Measurements from ENCODE around the gene KCNH5.

Gene KCNH5

GRCh38 chr14:63045234-63045611 is at the start of gene KCNH5:
TSS of gene KCNH5 (minus strand) at chr14:63045458. CDS start at chr14:63045186, 272 bp downstream.
- DNase-seq (ENCODE audit: low read depth), result peak; percentile 15
- no peak for TF ChIP-seq CTCF (conservative IDR thresholded peaks at IDR 0.05; ENCODE audit: control insufficient read depth, insufficient read depth, low read depth, low read length)
- H3K4me3 ChIP-seq (ENCODE audit: control insufficient read depth, low read depth, low read length), result peak within 1 kb of the TSS; percentile 22

- H3K4me3 ChIP-seq (ENCODE audit: control insufficient read depth, low read depth, low read length), result no peak overlapping the region
- no peak for DNase-seq (ENCODE audit: low read depth)
- no peak for TF ChIP-seq CTCF (conservative IDR thresholded peaks at IDR 0.05; ENCODE audit: control insufficient read depth, insufficient read depth, low read depth, low read length)
These were observed 46.2 kb upstream of the KCNH5 start for GRCh38 chr14:63091394-63091996.

- no peak overlapping the region for H3K4me3 ChIP-seq (ENCODE audit: control insufficient read depth, low read depth, low read length)
- no peak for TF ChIP-seq CTCF (conservative IDR thresholded peaks at IDR 0.05; ENCODE audit: control insufficient read depth, insufficient read depth, low read depth, low read length)
- DNase-seq (ENCODE audit: low read depth), result no peak
These were observed 43.6 kb upstream of the KCNH5 start for GRCh38 chr14:63088865-63089264.

GRCh38 chr14:63078569-63078968 is 33.3 kb upstream of the KCNH5 start:
- DNase-seq (ENCODE audit: low read depth), result no peak
- TF ChIP-seq CTCF (conservative IDR thresholded peaks at IDR 0.05; ENCODE audit: control insufficient read depth, insufficient read depth, low read depth, low read length), result no peak

GRCh38 chr14:63076488-63076887 is 31.2 kb upstream of the KCNH5 start:
- no peak for DNase-seq (ENCODE audit: low read depth)
- no peak for TF ChIP-seq CTCF (conservative IDR thresholded peaks at IDR 0.05; ENCODE audit: control insufficient read depth, insufficient read depth, low read depth, low read length)
- H3K4me3 ChIP-seq (ENCODE audit: control insufficient read depth, low read depth, low read length), result no peak overlapping the region

More at GRCh38 chr14:63078569-63078968, 33.3 kb upstream of the KCNH5 start:
- no peak overlapping the region for H3K4me3 ChIP-seq (ENCODE audit: control insufficient read depth, low read depth, low read length)

GRCh38 chr14:63055631-63056030 is 10.4 kb upstream of the KCNH5 start:
- DNase-seq (ENCODE audit: low read depth), result no peak
- no peak for TF ChIP-seq CTCF (conservative IDR thresholded peaks at IDR 0.05; ENCODE audit: control insufficient read depth, insufficient read depth, low read depth, low read length)

GRCh38 chr14:63051992-63052391 is 6.7 kb upstream of the KCNH5 start:
- H3K4me3 ChIP-seq (ENCODE audit: control insufficient read depth, low read depth, low read length), result no peak overlapping the region
- DNase-seq (ENCODE audit: low read depth), result no peak
- TF ChIP-seq CTCF (conservative IDR thresholded peaks at IDR 0.05; ENCODE audit: control insufficient read depth, insufficient read depth, low read depth, low read length), result no peak

More at GRCh38 chr14:63055631-63056030, 10.4 kb upstream of the KCNH5 start:
- H3K4me3 ChIP-seq (ENCODE audit: control insufficient read depth, low read depth, low read length), result no peak overlapping the region
